Measurements from ENCODE around the gene RPN2. TPM values are rescaled to one million over a fixed set of nuclear protein-coding genes. Genes with fewer than 3 reads are reported as not detected.

The RPN2 gene
- total RNA-seq, 1 experiment from 2014 or later, result 222 TPM

DNA sequence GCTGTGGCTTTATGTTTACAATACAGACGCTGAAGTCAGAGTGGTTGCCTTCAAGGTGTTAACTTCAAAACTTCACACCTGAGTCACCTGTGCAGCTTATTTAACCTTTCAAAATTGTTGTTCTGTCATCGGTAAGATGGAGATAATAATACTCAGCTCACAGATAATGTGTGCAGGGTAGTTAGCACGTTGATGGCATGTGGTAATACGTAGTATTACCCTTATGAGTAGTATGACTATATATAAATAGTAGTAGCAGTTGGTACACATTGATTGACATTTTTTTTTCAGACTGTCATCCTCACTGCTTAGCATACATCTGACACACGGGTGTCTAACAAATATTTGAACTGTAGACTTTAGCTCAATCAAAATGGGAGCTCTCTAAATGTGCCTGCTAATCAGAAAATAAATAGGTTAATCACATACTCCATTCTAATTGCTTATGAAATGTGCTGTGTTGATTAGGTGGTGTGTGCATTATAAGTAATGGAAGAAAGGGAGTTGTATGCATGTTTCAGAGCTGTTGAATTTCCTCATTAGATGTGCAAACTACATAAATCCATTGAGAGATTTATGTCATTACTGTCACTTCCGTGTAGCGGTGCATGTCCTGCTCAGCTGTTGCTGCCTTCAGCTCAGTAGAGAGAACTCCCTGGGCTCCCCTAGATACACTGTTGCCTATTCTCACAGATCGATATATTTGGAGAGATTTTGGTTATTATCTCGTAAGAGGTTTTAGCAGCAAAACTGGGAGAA is 11.4 kb downstream of the RPN2 start:
- H3K9me3 ChIP-seq (ENCODE audit: low read depth, low read length, poor library complexity, severe bottlenecking), result no peaks in the 10 kb centered on the region
- POLR2A ChIA-PET (ENCODE audit: low non-redundant PET), result no interaction called here

DNA sequence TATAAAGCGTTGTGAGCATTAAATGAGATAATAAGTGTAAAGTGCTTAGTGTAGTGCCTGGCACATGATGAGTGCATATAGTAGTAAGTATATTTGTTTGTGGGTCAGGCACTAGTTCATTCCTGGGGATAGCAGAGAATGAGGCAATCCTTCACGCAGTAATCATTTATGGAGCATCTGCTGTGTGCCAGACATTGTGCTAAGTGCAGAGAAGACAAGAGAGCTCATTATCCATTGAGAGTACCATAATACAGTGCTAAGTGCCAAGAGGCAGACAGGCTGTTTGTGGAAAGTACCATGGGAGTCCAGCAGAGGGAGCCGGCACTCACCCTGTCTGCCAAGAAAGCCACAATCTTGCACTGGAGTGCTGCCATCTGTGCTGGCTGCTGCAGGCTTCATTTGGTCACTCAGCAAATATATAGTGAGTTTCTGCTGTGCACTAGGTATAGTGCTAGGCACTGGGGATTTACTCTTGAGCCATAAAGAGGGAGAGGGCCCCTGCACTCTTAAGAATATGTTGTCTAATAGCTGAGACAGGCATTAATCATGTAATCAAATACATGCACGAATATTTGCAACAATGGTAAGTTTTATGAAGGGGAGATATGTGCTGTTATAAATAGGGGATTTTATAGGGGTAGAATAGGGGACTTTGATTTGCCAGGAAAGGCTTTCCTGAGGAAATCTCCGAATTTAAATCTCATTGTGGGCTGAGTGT is 13.2 kb downstream of the RPN2 start:
- peaks cover 21% of the 10 kb centered on the region for H3K4me1 ChIP-seq (ENCODE audit: insufficient read depth, low read length, poor library complexity, severe bottlenecking)
- no peak overlapping the region for H3K4me3 ChIP-seq (ENCODE audit: low read depth, low read length, poor library complexity, severe bottlenecking)
- DNase-seq (ENCODE audit: low spot score), result peak; percentile 87
- CTCF ChIA-PET, result interaction anchor here (0.5 to 1.3 kb wide), 4 partner anchors 9 to 479 kb away, joined by 3 to 9 read pairs (median 3); no protein-coding TSS in a partner anchor
- no TSS peak for BruUV-seq (replicated peaks)
- POLR2A ChIA-PET (ENCODE audit: low non-redundant PET), result interaction anchor here (0.8 kb wide), 1 partner anchor 13 kb away, joined by 5 read pairs; the partner anchor contains the start of genes MROH8 and RPN2
- TF ChIP-seq EZH2 (IDR thresholded peaks at IDR 0.05; ENCODE audit: borderline replicate concordance, low read depth, low read length, poor library complexity, severe bottlenecking), result no peak
- TF ChIP-seq, protein P1, sequence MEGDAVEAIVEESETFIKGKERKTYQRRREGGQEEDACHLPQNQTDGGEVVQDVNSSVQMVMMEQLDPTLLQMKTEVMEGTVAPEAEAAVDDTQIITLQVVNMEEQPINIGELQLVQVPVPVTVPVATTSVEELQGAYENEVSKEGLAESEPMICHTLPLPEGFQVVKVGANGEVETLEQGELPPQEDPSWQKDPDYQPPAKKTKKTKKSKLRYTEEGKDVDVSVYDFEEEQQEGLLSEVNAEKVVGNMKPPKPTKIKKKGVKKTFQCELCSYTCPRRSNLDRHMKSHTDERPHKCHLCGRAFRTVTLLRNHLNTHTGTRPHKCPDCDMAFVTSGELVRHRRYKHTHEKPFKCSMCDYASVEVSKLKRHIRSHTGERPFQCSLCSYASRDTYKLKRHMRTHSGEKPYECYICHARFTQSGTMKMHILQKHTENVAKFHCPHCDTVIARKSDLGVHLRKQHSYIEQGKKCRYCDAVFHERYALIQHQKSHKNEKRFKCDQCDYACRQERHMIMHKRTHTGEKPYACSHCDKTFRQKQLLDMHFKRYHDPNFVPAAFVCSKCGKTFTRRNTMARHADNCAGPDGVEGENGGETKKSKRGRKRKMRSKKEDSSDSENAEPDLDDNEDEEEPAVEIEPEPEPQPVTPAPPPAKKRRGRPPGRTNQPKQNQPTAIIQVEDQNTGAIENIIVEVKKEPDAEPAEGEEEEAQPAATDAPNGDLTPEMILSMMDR (conservative IDR thresholded peaks at IDR 0.05; ENCODE audit: low read depth, low read length), result peak; percentile 95
- H3K9me3 ChIP-seq (ENCODE audit: low read depth, low read length, poor library complexity, severe bottlenecking), result no peaks in the 10 kb centered on the region
- H3K36me3 ChIP-seq (ENCODE audit: insufficient read depth, low read length, poor library complexity, severe bottlenecking), result peaks cover 30% of the 10 kb centered on the region
- H3K27me3 ChIP-seq (replicated peaks; ENCODE audit: insufficient read depth, low read depth, low read length, poor library complexity), result no peaks in the 10 kb centered on the region
- intact Hi-C loops (cut with micrococcal nuclease; ENCODE audit: unreplicated experiment), result no loop called here
- no peak overlapping the region for H3K27ac ChIP-seq (ENCODE audit: low read depth, low read length, poor library complexity, severe bottlenecking)

More for the DNA sequence above, 11.4 kb downstream of the RPN2 start:
- Histone ChIP-seq H3K4me1 (ENCODE audit: insufficient read depth, low read length, poor library complexity, severe bottlenecking) (peaks cover 21% of the 10 kb centered on the region), H3K27ac (ENCODE audit: low read depth, low read length, poor library complexity, severe bottlenecking) (no peak overlapping the region), H3K27me3 (replicated peaks; ENCODE audit: insufficient read depth, low read depth, low read length, poor library complexity) (no peaks in the 10 kb centered on the region), H3K4me3 (ENCODE audit: low read depth, low read length, poor library complexity, severe bottlenecking) (no peak overlapping the region), H3K36me3 (ENCODE audit: insufficient read depth, low read length, poor library complexity, severe bottlenecking) (peaks cover 39% of the 10 kb centered on the region)
- no peak for TF ChIP-seq EZH2 (IDR thresholded peaks at IDR 0.05; ENCODE audit: borderline replicate concordance, low read depth, low read length, poor library complexity, severe bottlenecking)
- CTCF ChIA-PET, result no interaction called here
- DNase-seq (ENCODE audit: low spot score), result no peak
- intact Hi-C loops (cut with micrococcal nuclease; ENCODE audit: unreplicated experiment), result no loop called here
- no TSS peak for BruUV-seq (replicated peaks)

DNA sequence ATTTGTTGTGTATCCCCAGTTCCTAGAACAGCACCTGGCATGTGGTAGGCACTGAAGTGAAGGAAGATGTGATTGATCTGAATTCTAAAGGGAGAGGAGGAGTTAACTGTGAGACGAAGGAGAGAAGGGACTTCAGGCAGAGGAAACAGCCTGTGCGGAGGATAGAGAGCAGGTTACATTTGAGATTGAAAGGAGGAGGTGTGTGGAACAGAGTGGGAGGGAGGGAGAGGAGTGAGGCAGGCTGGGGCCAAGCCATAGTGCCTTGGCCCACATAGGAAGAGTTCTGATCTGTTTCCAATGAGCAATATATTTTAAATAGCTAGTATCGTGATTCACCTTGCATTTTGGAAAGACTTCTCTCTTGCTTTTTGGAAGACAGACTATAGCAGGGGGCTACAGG is 14.1 kb downstream of the RPN2 start:
- intact Hi-C loops (cut with micrococcal nuclease; ENCODE audit: unreplicated experiment), result no loop called here
- no TSS peak for BruUV-seq (replicated peaks)
- peaks cover 33% of the 10 kb centered on the region for H3K36me3 ChIP-seq (ENCODE audit: insufficient read depth, low read length, poor library complexity, severe bottlenecking)
- POLR2A ChIA-PET (ENCODE audit: low non-redundant PET), result no interaction called here
- peaks cover 21% of the 10 kb centered on the region for H3K4me1 ChIP-seq (ENCODE audit: insufficient read depth, low read length, poor library complexity, severe bottlenecking)
- peak overlapping the region; percentile 0 for H3K27ac ChIP-seq (ENCODE audit: low read depth, low read length, poor library complexity, severe bottlenecking)
- TF ChIP-seq, protein P1 (conservative IDR thresholded peaks at IDR 0.05; ENCODE audit: low read depth, low read length), result no peak
- no peak for TF ChIP-seq EZH2 (IDR thresholded peaks at IDR 0.05; ENCODE audit: borderline replicate concordance, low read depth, low read length, poor library complexity, severe bottlenecking)
- no peaks in the 10 kb centered on the region for H3K9me3 ChIP-seq (ENCODE audit: low read depth, low read length, poor library complexity, severe bottlenecking)
- H3K4me3 ChIP-seq (ENCODE audit: low read depth, low read length, poor library complexity, severe bottlenecking), result no peak overlapping the region
- DNase-seq (ENCODE audit: low spot score), result no peak
- CTCF ChIA-PET, result no interaction called here
- no peaks in the 10 kb centered on the region for H3K27me3 ChIP-seq (replicated peaks; ENCODE audit: insufficient read depth, low read depth, low read length, poor library complexity)
